Stimulated activated CD4-positive, alpha-beta T cell treated with anti-CD3 and anti-CD28 coated beads, Interleukin-15, amount 100 ng/mL, for 1 hour (primary cell): Measurements from ENCODE around the gene CHSY1.

Source experiments
- DNase-seq, 2 donors: peaks; one replicate each; pipeline ENCODE4 v3.0.0-alpha.2; 2020; ENCODE audit warnings: low read depth in 1 of 2, low spot score in 1 of 2

CHSY1 gene

DNA sequence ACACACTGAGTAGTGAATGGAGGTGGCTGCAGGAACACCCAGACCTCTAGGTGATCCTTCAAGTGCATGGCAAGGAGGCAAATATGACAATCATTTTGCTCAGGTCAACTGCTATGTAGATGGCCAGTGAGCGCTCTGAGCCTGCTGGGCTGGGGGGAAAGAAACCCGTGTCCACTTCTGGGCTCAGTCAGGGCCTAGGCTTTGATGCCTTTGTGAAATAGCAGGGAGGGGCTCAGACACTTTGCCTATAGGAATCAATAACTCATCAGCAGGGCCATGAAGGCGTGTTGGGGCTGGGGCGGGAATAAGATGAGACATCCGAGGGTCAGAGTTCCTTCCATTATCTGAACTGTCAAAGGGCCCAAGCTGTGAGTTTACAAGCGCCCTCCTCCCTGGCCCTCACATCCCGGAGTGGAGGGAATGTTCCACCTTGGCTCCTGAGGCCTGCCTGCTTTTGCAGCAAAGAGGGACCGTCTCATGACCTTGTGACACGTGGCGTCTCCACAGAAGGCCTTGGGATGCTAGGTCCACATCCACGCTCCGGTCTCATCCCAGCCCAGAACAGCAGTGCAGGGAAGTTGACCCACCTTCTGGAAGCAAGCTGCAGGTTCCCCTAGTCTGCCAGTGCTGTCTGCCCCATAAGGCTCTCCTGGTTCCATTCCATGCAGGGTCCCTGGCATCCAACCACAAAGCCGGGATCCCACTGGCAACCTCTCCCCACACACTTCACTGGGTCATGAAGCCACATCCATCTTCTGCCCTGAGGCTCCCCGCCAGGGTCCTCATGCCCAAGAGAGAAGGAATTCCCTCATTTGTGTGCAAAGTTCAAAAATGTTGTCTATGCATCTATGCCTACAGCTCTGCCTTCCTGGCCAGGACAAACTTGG, 78.4 kb downstream of the CHSY1 start:
- no peak for DNase-seq

GRCh38 chr15:101172501-101173071, 79.3 kb downstream of the CHSY1 start:
- DNase-seq: no peak

DNA sequence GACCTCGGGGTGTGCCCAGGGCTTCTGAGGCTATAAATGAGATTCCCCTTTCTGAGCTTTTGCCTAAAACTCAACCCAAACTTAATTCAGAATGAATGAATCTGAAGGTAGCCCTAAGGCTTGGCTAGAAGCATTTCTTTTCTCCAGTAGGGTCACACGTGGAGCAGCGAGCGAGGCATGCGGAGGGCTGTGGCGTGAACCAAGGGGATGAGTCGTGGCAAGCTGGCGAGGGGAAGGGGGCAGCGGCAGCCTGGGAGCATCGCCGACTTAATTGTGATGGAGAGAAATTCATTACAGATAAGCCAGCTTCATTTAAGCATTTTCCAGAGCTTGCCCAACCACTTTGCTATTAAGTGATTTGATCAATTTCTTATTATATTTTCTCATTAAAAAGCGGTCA, 79.9 kb downstream of the CHSY1 start:
- DNase-seq: no peak

DNA sequence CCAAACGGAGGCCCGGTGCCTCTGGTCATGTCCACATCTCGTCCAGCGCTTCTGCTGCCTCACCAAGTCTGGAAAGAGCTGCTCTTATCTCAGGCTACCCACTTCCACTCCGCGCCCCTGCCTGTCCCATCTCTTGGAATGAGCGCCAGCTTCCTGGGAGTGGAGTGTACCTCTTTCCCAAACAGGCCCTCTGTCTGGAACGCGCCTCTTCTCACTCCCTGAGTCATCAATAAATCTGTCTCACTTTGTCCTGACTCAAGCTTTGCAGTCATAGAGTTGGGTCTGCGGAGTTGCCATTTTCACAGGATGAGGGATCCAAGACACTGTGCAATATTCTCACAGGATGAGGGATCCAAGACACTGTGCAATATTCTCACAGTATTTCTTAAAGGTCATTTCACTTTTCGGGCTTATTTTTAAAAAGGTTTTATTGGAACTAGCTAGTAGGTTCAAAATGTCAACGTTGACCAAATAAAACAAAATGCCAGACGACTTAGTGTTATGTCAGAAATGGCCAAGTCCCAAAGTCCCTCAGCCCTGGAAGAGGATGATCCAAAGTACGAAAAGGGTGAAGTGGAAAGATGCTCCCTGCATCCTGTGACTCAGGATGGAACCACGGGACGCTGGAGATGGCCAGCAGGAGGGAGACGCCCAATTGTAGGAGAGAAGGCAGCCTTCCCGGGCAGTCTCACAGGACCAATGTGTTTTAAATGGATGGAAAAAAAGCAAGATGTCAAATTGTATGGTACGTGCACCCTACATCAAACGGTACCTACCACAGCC, 81.1 kb downstream of the CHSY1 start:
- no peak for DNase-seq

- DNase-seq: no peak
Observed at GRCh38 chr15:101169495-101170071, 82.3 kb downstream of the CHSY1 start.

GRCh38 chr15:101168898-101169494, 82.9 kb downstream of the CHSY1 start:
- no peak for DNase-seq

GRCh38 chr15:101168463-101168824, 83.4 kb downstream of the CHSY1 start:
- DNase-seq: no peak

GRCh38 chr15:101167753-101168462, 83.9 kb downstream of the CHSY1 start:
- peak in 1 of 2 donors; percentile 3 for DNase-seq

GRCh38 chr15:101167411-101167752, 84.5 kb downstream of the CHSY1 start:
- no peak for DNase-seq

GRCh38 chr15:101165905-101166471, 85.9 kb downstream of the CHSY1 start:
- DNase-seq: no peak

DNA sequence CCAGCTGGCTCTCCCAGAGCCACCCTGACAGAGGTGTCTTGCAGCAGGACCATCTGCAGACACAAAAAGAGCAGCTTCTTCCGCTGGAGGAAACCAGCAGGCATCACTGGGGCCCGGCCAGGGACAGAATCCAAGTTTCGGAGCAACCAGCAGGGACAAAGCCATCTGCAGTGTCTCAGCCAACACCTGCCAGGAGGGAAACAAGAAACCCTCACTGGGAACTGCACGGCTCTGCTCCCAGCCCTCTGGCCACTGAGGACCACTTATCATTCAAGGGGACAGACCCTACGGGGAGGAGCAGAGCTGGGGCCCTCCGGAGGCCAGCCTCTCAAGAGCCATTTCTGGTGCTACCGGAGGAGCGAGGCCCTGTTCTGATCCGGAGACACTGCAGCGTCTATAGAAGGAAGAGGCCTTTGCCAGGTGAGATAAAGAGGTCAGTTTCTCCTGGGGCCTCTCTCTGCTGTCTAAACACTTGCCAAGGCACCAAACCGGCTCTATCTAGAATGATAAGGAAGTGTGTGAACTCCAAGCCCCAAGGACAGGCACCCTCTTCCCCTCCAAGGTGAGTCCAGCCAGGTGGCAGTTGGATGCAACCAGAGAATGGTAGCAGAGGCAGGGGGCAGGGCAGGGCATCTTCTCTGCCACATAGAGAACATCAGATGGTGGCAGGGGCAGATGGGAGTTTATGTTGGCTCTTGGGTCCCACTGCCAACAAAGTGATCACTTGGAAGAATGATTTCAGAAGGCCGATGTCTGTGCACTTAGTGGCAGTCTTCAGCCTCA, 89.0 kb downstream of the CHSY1 start:
- DNase-seq: no peak

- no peak for DNase-seq
Observed at GRCh38 chr15:101161656-101162055, 90.2 kb downstream of the CHSY1 start.

- no peak for DNase-seq
Observed at GRCh38 chr15:101159936-101160815, 91.7 kb downstream of the CHSY1 start.

GRCh38 chr15:101159096-101159935, 92.5 kb downstream of the CHSY1 start:
- DNase-seq: no peak

DNA sequence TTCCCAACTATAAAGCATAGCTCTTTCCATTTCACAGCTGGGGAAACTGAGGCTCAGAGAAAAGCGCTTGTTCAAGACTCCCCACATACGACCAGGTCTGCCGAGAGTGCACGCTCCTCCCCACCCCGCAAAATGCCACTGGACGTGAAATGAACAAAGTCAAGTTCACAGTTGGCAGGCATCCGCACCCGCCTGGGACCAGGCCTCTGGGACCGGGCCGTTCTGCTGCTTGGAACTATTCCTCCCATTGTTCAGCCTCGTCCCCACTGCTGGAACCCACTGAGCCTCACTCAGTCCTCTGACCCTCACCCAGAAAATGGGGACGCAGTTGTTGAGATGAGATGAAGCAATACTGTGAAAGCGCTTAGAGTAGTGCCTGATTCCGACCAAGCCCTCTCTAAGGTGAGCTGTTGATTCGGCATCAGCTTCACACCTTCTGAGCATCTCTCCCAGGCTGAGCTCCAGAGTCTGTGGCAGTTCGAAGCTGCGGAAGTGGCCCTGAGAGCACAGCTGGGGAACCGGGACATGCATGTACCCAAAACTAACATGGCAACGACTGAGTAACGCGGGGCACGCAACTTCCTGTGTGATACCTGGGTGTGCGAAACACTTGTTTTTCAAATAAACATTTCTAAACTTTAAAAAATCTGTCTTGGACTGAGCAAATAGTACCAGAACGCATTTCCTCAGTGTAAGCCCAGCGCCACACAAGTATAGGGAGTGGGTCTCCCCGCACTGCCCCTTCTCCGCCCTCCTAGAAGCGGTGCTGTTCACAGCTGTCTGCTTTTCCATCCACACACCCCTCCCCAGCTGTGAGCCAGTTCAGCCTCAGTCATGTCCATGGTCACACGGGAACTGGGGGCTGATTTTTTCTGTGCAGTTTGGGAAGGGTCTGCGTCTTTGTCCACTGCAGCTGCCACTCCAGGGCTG, 93.4 kb downstream of the CHSY1 start:
- no peak for DNase-seq

DNA sequence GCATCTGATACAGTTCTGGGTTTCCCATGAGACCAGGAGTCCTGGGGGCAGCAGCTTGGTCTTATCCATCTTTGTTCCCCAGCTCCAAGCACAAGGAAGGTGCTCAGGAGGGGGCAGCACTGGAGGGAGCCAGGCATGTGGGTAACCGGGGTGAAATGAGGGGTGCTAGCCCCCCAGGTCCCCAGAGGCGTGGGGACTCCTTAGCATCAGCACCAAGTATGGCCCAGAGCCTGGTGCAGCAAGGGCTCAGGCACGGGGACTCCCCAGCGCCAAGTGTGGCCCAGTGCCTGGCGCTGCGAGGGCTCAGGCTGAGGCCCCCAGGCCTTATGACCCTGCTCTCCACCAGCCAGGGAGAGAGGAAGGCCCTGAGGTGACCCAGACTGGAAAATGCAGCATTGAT, 94.1 kb downstream of the CHSY1 start:
- no peak for DNase-seq
